HG03460 (cell line): Measurements from ENCODE around the gene LRRC2.

Experiments
- ATAC-seq: cut with Tn5 transposase; IDR thresholded peaks from one replicate; pipeline ENCODE4 v1.9.1; 2021; ENCODE audit not compliant: unreplicated experiment

Gene LRRC2

DNA sequence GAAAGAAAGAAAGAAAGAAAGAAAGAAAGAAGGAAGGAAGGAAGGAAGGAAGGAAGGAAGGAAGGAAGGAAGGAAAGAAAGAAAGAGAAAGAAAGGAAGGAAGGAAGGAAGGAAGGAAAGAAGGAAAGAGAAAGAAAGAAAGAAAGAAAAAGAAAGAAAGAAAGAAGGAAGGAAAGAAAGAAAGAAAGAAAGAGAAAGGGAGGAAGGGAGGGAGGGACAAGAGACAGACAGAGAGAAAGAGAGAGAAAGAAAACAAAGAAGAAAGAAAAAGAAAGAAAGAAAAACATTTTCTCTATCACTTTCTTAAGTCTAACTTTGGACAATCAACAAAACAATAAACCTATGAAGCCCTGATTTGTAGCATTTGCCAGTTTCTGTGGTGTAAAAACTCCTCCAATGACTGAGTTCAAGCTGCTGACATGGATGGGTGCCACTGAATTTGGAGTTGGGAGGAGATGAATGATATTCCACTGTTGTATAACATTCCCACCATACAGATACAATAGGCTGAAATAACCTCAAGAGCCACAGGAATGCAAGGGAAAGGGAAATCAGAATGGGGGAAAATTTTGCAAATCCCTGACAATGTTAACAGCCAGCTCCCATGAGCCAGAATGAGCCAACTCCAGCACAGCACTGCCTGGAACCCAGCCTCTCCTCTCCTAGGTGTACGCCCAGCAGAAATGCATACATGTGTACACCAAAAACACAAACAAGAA is 83.3 kb downstream of the LRRC2 start:
- ATAC-seq, result no peak

- ATAC-seq, result no peak
Measured at GRCh38 chr3:46481636-46482035, 84.5 kb downstream of the LRRC2 start.

DNA sequence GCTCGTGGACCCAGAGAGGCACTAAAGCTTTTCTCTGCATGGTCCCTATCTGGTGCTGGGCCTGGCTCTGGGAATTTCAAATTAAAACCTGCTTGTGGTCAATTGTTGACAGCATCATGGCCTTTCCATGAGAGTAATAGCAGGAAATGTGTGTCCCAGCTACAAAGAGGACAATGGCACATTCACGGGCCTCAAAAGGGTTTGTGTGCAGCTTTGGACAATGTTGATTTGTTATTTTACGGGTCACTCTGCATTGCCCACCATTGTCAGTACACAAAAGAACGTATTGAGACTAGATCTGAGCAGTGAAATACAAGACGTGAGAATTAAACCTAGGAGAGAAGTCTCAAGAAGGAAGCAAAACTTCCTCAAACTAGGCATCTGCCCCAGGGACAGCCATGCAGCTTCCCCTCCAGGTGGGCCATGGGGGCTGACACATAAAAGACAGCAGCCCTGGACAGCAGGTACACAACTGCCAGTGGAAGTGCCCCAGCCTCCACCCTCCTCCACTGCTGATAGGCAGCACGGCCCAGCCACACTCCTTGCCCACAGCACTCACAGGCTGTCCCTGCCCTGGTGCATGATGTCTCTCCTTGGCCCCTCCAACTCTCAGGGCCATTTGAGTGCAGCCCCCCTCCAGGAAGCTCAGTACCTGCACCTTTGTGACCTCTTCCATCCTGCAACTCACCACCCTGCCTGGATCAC is 85.5 kb downstream of the LRRC2 start:
- ATAC-seq, result no peak

GRCh38 chr3:46479696-46480095 is 86.4 kb downstream of the LRRC2 start:
- no peak for ATAC-seq

DNA sequence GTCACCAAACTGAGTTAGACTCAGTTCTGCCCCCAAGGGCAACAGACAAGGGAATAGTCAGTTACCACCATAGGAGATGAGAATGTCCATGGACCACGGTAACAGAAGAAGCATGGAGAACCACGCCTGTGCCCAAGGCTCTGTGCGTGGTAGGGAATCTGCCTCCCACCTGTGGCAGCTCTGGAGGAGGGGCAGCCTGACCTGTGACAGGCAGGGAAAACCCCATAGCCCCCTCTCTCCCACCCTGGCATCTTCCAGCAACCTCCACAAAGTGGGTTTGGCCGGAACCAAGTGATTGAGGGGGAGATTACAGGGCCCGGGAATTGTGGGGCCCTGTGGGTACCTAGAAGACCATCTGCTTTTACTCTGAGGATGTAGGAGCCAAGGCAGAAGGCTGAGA is 87.1 kb downstream of the LRRC2 start:
- ATAC-seq, result no peak

- ATAC-seq, result no peak
Measured at GRCh38 chr3:46478341-46478740, 87.8 kb downstream of the LRRC2 start.

DNA sequence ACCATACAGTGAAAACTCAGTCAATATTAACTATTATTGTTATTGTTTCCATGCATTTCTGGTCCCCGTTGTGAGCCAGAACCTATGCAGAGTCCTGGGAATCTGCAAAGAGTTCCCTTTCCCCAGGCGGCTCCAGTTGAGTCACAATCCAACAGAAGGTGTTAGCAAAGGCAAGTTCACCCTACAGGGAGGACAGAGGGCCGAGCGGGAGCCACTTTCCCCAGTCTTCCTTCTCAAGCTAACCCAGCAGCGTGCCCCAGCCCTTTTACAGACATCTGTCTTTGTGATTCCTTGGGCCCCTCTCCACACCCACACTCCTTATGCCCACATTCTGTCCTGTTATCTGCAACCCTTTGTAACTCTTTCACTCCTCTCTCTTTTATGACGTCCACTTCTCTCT is 88.3 kb downstream of the LRRC2 start:
- ATAC-seq, result no peak

DNA sequence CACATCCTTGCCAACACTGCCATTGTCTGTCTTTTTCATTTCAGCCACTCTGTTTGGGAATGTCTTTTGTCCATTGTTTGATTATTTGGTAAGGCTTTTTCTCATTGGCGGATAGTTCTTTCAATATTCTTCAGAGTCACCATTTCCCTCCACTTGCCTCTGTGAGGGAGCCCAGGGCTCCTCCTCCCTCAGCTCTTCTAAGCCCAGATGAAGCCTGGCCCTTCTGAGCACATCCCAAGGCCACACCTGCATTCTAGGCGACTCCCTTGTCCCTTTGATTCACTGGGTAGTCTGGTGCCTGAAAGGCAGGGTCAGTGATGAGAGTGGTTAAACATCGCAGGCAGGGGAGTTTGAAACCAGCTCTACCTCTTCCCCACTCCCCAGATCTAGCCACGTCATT is 89.0 kb downstream of the LRRC2 start:
- ATAC-seq, result no peak

- ATAC-seq, result no peak
Measured at GRCh38 chr3:46472736-46473135, 93.4 kb downstream of the LRRC2 start.

- no peak for ATAC-seq
Measured at GRCh38 chr3:46471371-46471914, 94.7 kb downstream of the LRRC2 start.

DNA sequence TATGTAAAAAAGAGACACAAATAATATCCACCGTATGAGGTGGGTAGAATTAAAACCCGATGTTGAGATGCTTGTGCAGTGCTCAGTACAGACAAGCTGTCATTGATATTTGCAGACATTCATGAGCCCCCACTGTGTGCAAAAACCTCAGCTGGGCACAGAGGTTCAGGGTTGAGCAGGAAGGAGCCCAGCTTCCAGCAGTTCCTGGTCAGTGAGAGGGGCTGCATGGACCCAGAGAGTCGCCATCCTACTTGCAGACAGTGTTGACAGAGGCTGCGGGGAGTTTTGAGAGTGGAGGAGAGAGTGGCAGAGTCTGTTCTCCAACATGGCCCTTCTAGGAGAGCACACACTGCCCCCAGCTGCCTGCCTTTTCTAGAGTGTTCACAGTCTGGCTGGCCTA is 95.3 kb downstream of the LRRC2 start:
- ATAC-seq, result no peak

DNA sequence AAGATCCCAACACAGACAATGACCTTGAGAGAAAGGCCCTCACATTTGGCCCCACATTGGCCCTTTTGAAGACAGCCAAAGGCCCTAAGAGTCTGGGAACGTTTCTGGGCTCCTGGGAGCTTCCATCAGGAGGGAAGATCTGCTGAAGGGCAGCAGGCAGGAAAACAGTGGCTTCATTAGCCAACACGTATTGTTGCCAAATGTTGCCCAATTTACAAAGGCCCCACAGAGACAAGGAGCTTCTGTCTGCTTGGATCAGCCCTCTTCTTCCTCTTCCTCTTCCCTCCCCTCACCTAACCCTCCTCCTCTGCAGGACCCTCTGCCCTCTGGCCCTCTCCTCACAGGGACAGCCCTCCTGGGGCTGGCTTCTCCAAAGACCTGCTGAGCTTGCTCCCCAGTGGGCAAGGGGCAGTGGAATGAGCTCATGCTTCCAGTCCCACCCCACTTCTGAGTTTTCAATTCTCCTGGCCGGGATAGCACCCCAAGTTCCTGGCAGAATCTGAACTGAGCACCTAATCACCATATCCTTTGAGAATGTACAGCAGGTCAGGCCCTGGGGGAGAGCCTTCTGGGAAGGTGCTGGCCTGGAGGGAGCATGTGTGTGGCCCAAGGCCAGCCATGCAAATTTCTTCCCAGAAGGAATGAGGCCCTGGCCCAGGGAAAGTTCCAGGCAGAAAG is 96.3 kb downstream of the LRRC2 start:
- no peak for ATAC-seq

DNA sequence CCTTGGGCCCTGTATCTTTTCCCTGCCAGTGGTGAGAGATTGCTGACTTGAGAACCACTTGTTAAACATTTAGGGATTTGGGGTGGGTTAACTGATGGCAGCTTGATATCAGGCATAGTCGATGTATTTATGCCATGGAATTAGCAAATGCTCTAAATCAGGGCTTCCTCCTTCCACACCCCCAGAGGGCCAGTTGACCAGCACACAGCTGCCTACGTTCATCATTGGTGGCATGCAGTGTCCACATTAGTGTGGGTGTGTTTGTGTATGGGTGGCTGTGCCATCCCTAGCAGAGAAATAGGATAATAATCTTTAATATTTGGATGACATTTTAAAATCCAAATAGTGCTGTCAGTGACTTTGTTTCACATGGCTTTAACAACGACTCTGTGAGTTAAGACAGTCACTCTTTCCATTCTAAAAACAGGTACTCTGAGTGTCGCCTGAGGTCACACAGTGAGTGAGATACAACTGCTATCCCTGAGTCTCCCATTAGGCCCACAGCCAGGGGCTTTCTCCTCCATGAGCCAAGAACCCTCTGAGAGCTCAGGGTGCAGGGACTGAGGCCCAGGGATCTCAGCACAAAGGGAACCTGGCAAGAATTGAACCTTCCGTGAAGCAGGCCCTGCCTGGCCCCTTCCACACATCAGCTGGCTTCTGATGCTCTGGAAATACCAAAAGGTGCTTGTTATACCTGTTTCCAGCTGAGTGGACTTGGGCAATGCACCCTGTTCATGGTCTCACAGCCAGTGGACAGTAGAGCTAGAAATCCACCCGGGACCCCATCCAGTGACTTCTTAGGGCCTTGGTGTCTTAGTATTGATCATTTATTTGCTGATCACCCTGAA is 97.1 kb downstream of the LRRC2 start:
- ATAC-seq, result no peak

- ATAC-seq, result no peak
Measured at GRCh38 chr3:46467562-46467961, 98.5 kb downstream of the LRRC2 start.

GRCh38 chr3:46466871-46467403 is 99.2 kb downstream of the LRRC2 start:
- ATAC-seq, result no peak

DNA sequence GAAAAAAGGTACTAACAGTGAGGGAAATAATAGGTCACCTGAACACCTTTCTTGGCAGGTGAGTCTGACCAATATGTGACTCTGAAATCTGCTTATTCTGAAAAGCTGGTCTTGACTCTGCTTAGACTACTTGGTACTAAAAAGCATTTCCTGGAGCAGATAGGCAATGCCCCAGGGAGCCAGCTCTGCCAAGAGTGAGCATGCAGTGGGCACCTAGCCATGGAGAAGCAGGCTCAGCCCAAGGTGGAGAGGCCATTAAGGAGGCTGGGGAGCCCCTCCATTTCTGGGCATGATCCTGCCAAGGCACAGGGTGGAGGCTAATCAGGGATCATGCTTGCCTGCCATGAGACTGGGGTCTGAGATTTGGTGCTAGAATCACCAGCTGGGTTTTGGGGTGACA is 99.8 kb downstream of the LRRC2 start:
- ATAC-seq, result no peak
